H9 (cell line): ENCODE measurements around the gene FAM149B1. TPM values are rescaled to one million over a fixed set of nuclear protein-coding genes. Genes with fewer than 3 reads are reported as not detected.

ENCODE experiments used
- DNase-seq: peaks from one replicate; pipeline ENCODE4 v3.0.0-alpha.2; 2017
- H2AFZ ChIP-seq: one replicate; pipeline ENCODE4 v1.6.1; 2013; ENCODE audit warnings: mild to moderate bottlenecking, low read length, control low read depth, moderate library complexity
- H2AK5ac ChIP-seq: 2 replicates; pipeline ENCODE4 v1.6.1; 2013; ENCODE audit warnings: low read length, control low read depth, mixed read lengths; ENCODE audit not compliant: insufficient read length
- H2BK120ac ChIP-seq: one replicate; pipeline ENCODE4 v1.6.1; 2013; ENCODE audit warnings: low read depth, mild to moderate bottlenecking, low read length, control low read depth, inconsistent platforms; ENCODE audit not compliant: poor library complexity, severe bottlenecking
- H2BK12ac ChIP-seq: 2 replicates; pipeline ENCODE4 v1.6.1; 2013; ENCODE audit warnings: low read length, control low read depth, mixed read lengths, low read depth; ENCODE audit not compliant: insufficient read length
- H2BK15ac ChIP-seq: 2 replicates; pipeline ENCODE4 v1.6.1; 2013; ENCODE audit warnings: low read depth, low read length, control low read depth
- H2BK20ac ChIP-seq: one replicate; pipeline ENCODE4 v1.6.1; 2013; ENCODE audit warnings: low read depth, mild to moderate bottlenecking, low read length, control low read depth, inconsistent platforms; ENCODE audit not compliant: poor library complexity, severe bottlenecking
- H2BK5ac ChIP-seq: 2 replicates; pipeline ENCODE4 v1.6.1; 2013; ENCODE audit warnings: low read length, control low read depth, mixed read lengths; ENCODE audit not compliant: insufficient read length
- H3K14ac ChIP-seq: 2 replicates; pipeline ENCODE4 v1.6.1; 2013; ENCODE audit warnings: low read length, control low read depth; ENCODE audit not compliant: insufficient read depth
- H3K18ac ChIP-seq: 2 replicates; pipeline ENCODE4 v1.6.1; 2013; ENCODE audit warnings: low read depth, mild to moderate bottlenecking, mixed read lengths, low read length, control low read depth; ENCODE audit not compliant: insufficient read length
- H3K23ac ChIP-seq: 2 replicates; pipeline ENCODE4 v1.6.1; 2013; ENCODE audit warnings: low read length, control low read depth, mixed read lengths, low read depth; ENCODE audit not compliant: insufficient read length
- H3K23me2 ChIP-seq: 2 replicates; pipeline ENCODE4 v1.6.1; 2013; ENCODE audit warnings: low read depth, mild to moderate bottlenecking, mixed read lengths, low read length, control low read depth; ENCODE audit not compliant: insufficient read length, poor library complexity, severe bottlenecking
- H3K27ac ChIP-seq: 2 replicates; pipeline ENCODE4 v1.5.1; 2013; ENCODE audit warnings: low read length, control low read depth, mixed read lengths, low read depth; ENCODE audit not compliant: insufficient read length
- H3K27me3 ChIP-seq: 2 replicates; pipeline ENCODE4 v1.6.1; 2013; ENCODE audit warnings: low read length, control low read depth, inconsistent platforms; ENCODE audit not compliant: insufficient read depth
- H3K4ac ChIP-seq: 2 replicates; pipeline ENCODE4 v1.6.1; 2013; ENCODE audit warnings: low read depth, mild to moderate bottlenecking, control low read depth, inconsistent platforms, low read length, moderate library complexity
- H3K4me1 ChIP-seq: 2 replicates; pipeline ENCODE4 v1.6.1; 2013; ENCODE audit warnings: low read length, control low read depth, inconsistent platforms; ENCODE audit not compliant: insufficient read depth
- H3K4me2 ChIP-seq: 2 replicates; pipeline ENCODE4 v1.6.1; 2013; ENCODE audit warnings: low read length, control low read depth, mixed read lengths; ENCODE audit not compliant: insufficient read length, insufficient read depth
- H3K56ac ChIP-seq: 2 replicates; pipeline ENCODE4 v1.6.1; 2013; ENCODE audit warnings: low read depth, mild to moderate bottlenecking, mixed read lengths, low read length, control low read depth; ENCODE audit not compliant: insufficient read length
- H3K79me1 ChIP-seq: 2 replicates; pipeline ENCODE4 v1.6.1; 2013; ENCODE audit warnings: low read depth, mild to moderate bottlenecking, moderate library complexity, low read length, control low read depth, inconsistent platforms; ENCODE audit not compliant: insufficient read depth, poor library complexity, severe bottlenecking
- H3K79me2 ChIP-seq: 2 replicates; pipeline ENCODE4 v1.6.1; 2013; ENCODE audit warnings: low read length, control low read depth, inconsistent platforms; ENCODE audit not compliant: insufficient read depth
- H3K9ac ChIP-seq: 2 replicates; pipeline ENCODE4 v1.6.1; 2013; ENCODE audit warnings: low read length, control low read depth, mixed read lengths; ENCODE audit not compliant: insufficient read length; ENCODE audit errors: extremely low read depth
- H3K9me3 ChIP-seq: one replicate; pipeline ENCODE4 v1.6.1; 2013; ENCODE audit warnings: low read depth, low read length, inconsistent platforms; ENCODE audit not compliant: control insufficient read depth
- H3T11ph ChIP-seq: one replicate; pipeline ENCODE4 v1.6.1; 2013; ENCODE audit warnings: mild to moderate bottlenecking, low read length, control low read depth, inconsistent platforms
- H4K20me1 ChIP-seq: one replicate; pipeline ENCODE4 v1.6.1; 2013; ENCODE audit not compliant: control insufficient read depth, insufficient read length, insufficient read depth
- H4K5ac ChIP-seq: 2 replicates; pipeline ENCODE4 v1.6.1; 2013; ENCODE audit warnings: low read depth, mild to moderate bottlenecking, mixed read lengths, low read length, control low read depth; ENCODE audit not compliant: insufficient read length
- H4K8ac ChIP-seq: replicated peaks from 2 replicates; pipeline ENCODE4 v1.6.1; 2013; ENCODE audit warnings: low read length, control low read depth, mixed read lengths, low read depth; ENCODE audit not compliant: insufficient read length
- H4K91ac ChIP-seq: 2 replicates; pipeline ENCODE4 v1.6.1; 2013; ENCODE audit warnings: low read depth, mild to moderate bottlenecking, moderate library complexity, mixed read lengths, low read length, control low read depth; ENCODE audit not compliant: insufficient read length
- H3K27ac Mint-ChIP-seq, 3 experiments: 2 replicates in 2 of 3; 3 replicates in 1 of 3; pipeline ENCODE4 v1.8.0; 2020 to 2021; ENCODE audit warnings: mixed read lengths in 3 of 3, mild to moderate bottlenecking in 1 of 3, moderate library complexity in 1 of 3
- H3K27me3 Mint-ChIP-seq: 2 replicates; pipeline ENCODE4 v1.8.0; 2021; ENCODE audit warnings: low read depth, mild to moderate bottlenecking, moderate library complexity, mixed read lengths
- H3K36me3 Mint-ChIP-seq, 3 experiments: 2 replicates in 2 of 3; 3 replicates in 1 of 3; pipeline ENCODE4 v1.8.0; 2020 to 2021; ENCODE audit warnings: low read depth in 3 of 3, mixed read lengths in 3 of 3; ENCODE audit not compliant: insufficient read depth in 1 of 3
- H3K4me1 Mint-ChIP-seq, 2 experiments: 2 replicates each; pipeline ENCODE4 v1.8.0; 2020; ENCODE audit warnings: mixed read lengths in 2 of 2
- H3K4me3 Mint-ChIP-seq, 2 experiments: 2 replicates in 1 of 2; 3 replicates in 1 of 2; pipeline ENCODE4 v1.8.0; 2020 to 2021; ENCODE audit warnings: mild to moderate bottlenecking in 2 of 2, mixed read lengths in 2 of 2, moderate library complexity in 1 of 2
- H3K9me3 Mint-ChIP-seq, 2 experiments: 2 replicates in 1 of 2; 3 replicates in 1 of 2; pipeline ENCODE4 v1.8.0; 2020; ENCODE audit warnings: mild to moderate bottlenecking in 2 of 2, mixed read lengths in 2 of 2, moderate library complexity in 1 of 2
- CTCF ChIP-seq: fragments of 200-600 bp; sonication (generic); conservative IDR thresholded peaks from 3 replicates; pipeline ENCODE4 v1.8.0; 2021; ENCODE audit warnings: antibody characterized with exemption, mild to moderate bottlenecking
- WGBS: extraction: QIAGEN DNeasy Blood & Tissue Kit; methylation state at CpG from one replicate; pipeline ENCODE4 v1.1.7; 2013; ENCODE audit warnings: missing lambda C conversion rate, low lambda C conversion rate, mixed read lengths; ENCODE audit not compliant: insufficient read length; ENCODE audit errors: extremely low coverage; 5-methylcytosine and 5-hydroxymethylcytosine counted together
- total RNA-seq: library from RNA; stranded (reverse); gene quantifications from 2 replicates; pipeline ENCODE4 v1.2.1, GENCODE V29; 2021

The FAM149B1 gene
- total RNA-seq, 1 experiment from 2014 or later, result 17.9 TPM

- H4K20me1 ChIP-seq, result no peaks in the 10 kb centered on the region
- no peak overlapping the region for H3K9ac ChIP-seq
- H2BK20ac ChIP-seq, result no peak overlapping the region
- no peak overlapping the region for H3T11ph ChIP-seq
- no CpG with 5 or more reads among the region's 4 CpGs for WGBS
- no peaks in the 10 kb centered on the region for H3K79me2 ChIP-seq
- H3K56ac ChIP-seq, result no peak overlapping the region
- H3K18ac ChIP-seq, result no peak overlapping the region
- no peaks in the 10 kb centered on the region for H3K27me3 ChIP-seq
- Mint-ChIP-seq H3K9me3 (no peaks in the 10 kb centered on the region), H3K36me3 (peaks cover 2 to 22% (median 4%) of the 10 kb centered on the region in 3 experiments; a peak in 5 of 7 replicates), H3K27ac (no peak overlapping the region), H3K27me3 (no peaks in the 10 kb centered on the region), H3K4me1 (peaks cover 8 to 9% of the 10 kb centered on the region in 2 experiments), H3K4me3 (no peak overlapping the region)
- H3K23me2 ChIP-seq, result no peaks in the 10 kb centered on the region
- no peak overlapping the region for H2BK120ac ChIP-seq
- no peak overlapping the region for H3K23ac ChIP-seq
- TF ChIP-seq CTCF, result no peak
- no peak overlapping the region for H3K4ac ChIP-seq
- H3K4me1 ChIP-seq, result no peaks in the 10 kb centered on the region
- H2AFZ ChIP-seq, result no peak overlapping the region
- H4K5ac ChIP-seq, result no peak overlapping the region
- H3K9me3 ChIP-seq, result no peaks in the 10 kb centered on the region
- H3K4me2 ChIP-seq, result no peak overlapping the region
- H3K27ac ChIP-seq, result no peak overlapping the region
- no peak overlapping the region for H2BK15ac ChIP-seq
- H4K91ac ChIP-seq, result no peak overlapping the region
- H2BK5ac ChIP-seq, result no peak overlapping the region
- DNase-seq, result no peak
- H2BK12ac ChIP-seq, result no peak overlapping the region
- no peak overlapping the region for H3K14ac ChIP-seq
- H3K79me1 ChIP-seq, result no peaks in the 10 kb centered on the region
- H4K8ac ChIP-seq, result no peak overlapping the region
- no peak overlapping the region for H2AK5ac ChIP-seq
Measured at GRCh38 chr10:73119952-73120351, 48.0 kb upstream of the FAM149B1 start.
